Adrenal gland (tissue), 12 donors: Measurements from ENCODE around the gene SERPINB8. TPM values are rescaled to one million over a fixed set of nuclear protein-coding genes. Genes with fewer than 3 reads are reported as not detected.

Source experiments
- DNase-seq, 7 donors: peaks; one replicate each; pipeline ENCODE4 v3.0.0-alpha.2; 2019 to 2020
- H3K27ac ChIP-seq, 5 donors: fragments of 200-600 bp; sonication (generic) in 4 of 5; 1 replicate in 3 of 5; 2 replicates in 2 of 5; pipeline versions ENCODE4 v1.5.1 to v1.8.0; 2016 to 2020; ENCODE audit warnings: mild to moderate bottlenecking in 1 of 5
- H3K27me3 ChIP-seq: fragments of 200-600 bp; 2 replicates; pipeline ENCODE4 v1.8.0; 2021
- H3K36me3 ChIP-seq, 2 donors: fragments of 200-600 bp; replicated peaks in 1 of 2; 1 replicate in 1 of 2; 2 replicates in 1 of 2; pipeline versions ENCODE4 v1.5.1 to v1.8.0; 2018 to 2022
- H3K4me1 ChIP-seq, 2 donors: fragments of 200-600 bp; replicated peaks in 1 of 2; 1 replicate in 1 of 2; 2 replicates in 1 of 2; pipeline versions ENCODE4 v1.5.1 to v1.8.0; 2018 to 2021
- H3K4me3 ChIP-seq, 4 donors: fragments of 200-600 bp; sonication (generic) in 3 of 4; one replicate each; pipeline ENCODE4 v1.5.1; 2016 to 2018
- H3K9me3 ChIP-seq, 3 donors: fragments of 200-600 bp; sonication (generic) in 1 of 3; replicated peaks in 1 of 3; 1 replicate in 2 of 3; 2 replicates in 1 of 3; pipeline versions ENCODE4 v1.5.1 to v1.8.0; 2016 to 2021
- CTCF ChIP-seq, 6 experiments: fragments of 450-650 bp in 4 of 6; fragments of 200-600 bp in 2 of 6; sonication (generic) in 1 of 6; IDR thresholded peaks; 1 replicate in 5 of 6; 2 replicates in 1 of 6; pipeline versions ENCODE4 v1.5.1 to v1.8.0; 2016 to 2021; ENCODE audit warnings: antibody characterized with exemption in 6 of 6, mild to moderate bottlenecking in 2 of 6, moderate library complexity in 1 of 6
- POLR2A ChIP-seq, 2 donors: fragments of 450-650 bp; IDR thresholded peaks; one replicate each; pipeline ENCODE4 v1.6.1; 2017; ENCODE audit warnings: antibody characterized with exemption in 2 of 2, mild to moderate bottlenecking in 2 of 2, moderate library complexity in 1 of 2
- WGBS, 4 donors: extraction: QIAGEN DNeasy Blood & Tissue Kit in 2 of 4; methylation state at CpG; one replicate each; pipeline versions ENCODE4 v1.1.5 to v1.1.7; 2013 to 2017; 5-methylcytosine and 5-hydroxymethylcytosine counted together
- intact Hi-C, 2 donors: fragments of 100-400 bp; cut with DNase I; formaldehyde crosslinking; loops; one replicate each; pipeline versions ENCODE4 v1.14.1 to v1.15.0; 2022 to 2023
- polyA plus RNA-seq, 3 donors: library from polyadenylated mRNA; stranded (reverse); fragments of 200-250 nt in 2 of 3; fragments of 350-450 nt in 1 of 3; fragmentation: Illumina TruSeq in 1 of 3; extraction: RNeasy Lipid Tissue Mini Kit (QIAGEN cat#74804) in 1 of 3; gene quantifications; one replicate each; pipeline ENCODE4 v1.2.3, GENCODE V29; 2013 to 2014
- total RNA-seq, 9 donors: library from RNA; depleted of rRNA in 4 of 9; stranded (reverse); fragments of >200 nt in 4 of 9; fragments of 120-200 nt in 1 of 9; fragmentation: NEBNext Ultra II Directional in 1 of 9; extraction: Animal tissue kit (Norgen Biotek cat#: 25700) in 1 of 9; gene quantifications; one replicate each; pipeline versions ENCODE4 v1.1.0 to v1.2.4, GENCODE V29; 2013 to 2023
- donor health status: healthy with polysubstance abuse.
- donor health status: Bipolar disorder and iron deficiency.
- donor health status: DM: yes; HTN: yes; CAD: no.
- donor health status: DM: no; HTN: no; CAD: no.
- donor health status: DM: no; HTN: no; CAD: no.
- donor health status: DM: yes; HTN: yes; CAD: no.

Gene SERPINB8
- total and polyA plus RNA-seq, 12 donors, result 3.7 to 31.6 (median 10.7) TPM

- TF ChIP-seq POLR2A (IDR thresholded peaks at IDR 0.05) (no peak), CTCF (IDR thresholded peaks at IDR 0.05) (no peak)
- Histone ChIP-seq H3K9me3 (no peaks in the 10 kb centered on the region), H3K36me3 (no peaks in the 10 kb centered on the region), H3K27me3 (peaks cover 8% of the 10 kb centered on the region), H3K4me1 (no peaks in the 10 kb centered on the region), H3K4me3 (no peak overlapping the region), H3K27ac (no peak overlapping the region)
- WGBS, 4 donors, result 50 to 69% (median 62%) methylated on average over 1 of the region's 1 CpG
- DNase-seq, result no peak
- intact Hi-C loops, result no loop called here
These were observed 9.0 kb upstream of the SERPINB8 start for GRCh38 chr18:63960891-63961290.

GRCh38 chr18:63961435-63961980 lies 8.4 kb upstream of the SERPINB8 start:
- 56 to 59% (median 57%) methylated on average over 5 of the region's 5 CpGs for WGBS, 4 donors
- Histone ChIP-seq H3K9me3 (no peaks in the 10 kb centered on the region), H3K36me3 (no peaks in the 10 kb centered on the region), H3K27ac (no peak overlapping the region), H3K4me3 (no peak overlapping the region), H3K4me1 (no peaks in the 10 kb centered on the region), H3K27me3 (peaks cover 2% of the 10 kb centered on the region)
- DNase-seq, result no peak
- intact Hi-C loops, result no loop called here
- TF ChIP-seq POLR2A (IDR thresholded peaks at IDR 0.05) (no peak), CTCF (IDR thresholded peaks at IDR 0.05) (no peak)

GRCh38 chr18:63962137-63962536 lies 7.7 kb upstream of the SERPINB8 start:
- 27 to 48% (median 35%) methylated on average over 1 of the region's 1 CpG for WGBS, 4 donors
- Histone ChIP-seq H3K4me1 (no peaks in the 10 kb centered on the region), H3K36me3 (no peaks in the 10 kb centered on the region), H3K9me3 (no peaks in the 10 kb centered on the region), H3K27ac (no peak overlapping the region), H3K4me3 (no peak overlapping the region), H3K27me3 (no peaks in the 10 kb centered on the region)
- intact Hi-C loops, result no loop called here
- DNase-seq, result no peak
- TF ChIP-seq POLR2A (IDR thresholded peaks at IDR 0.05) (no peak), CTCF (IDR thresholded peaks at IDR 0.05) (no peak)

GRCh38 chr18:63963615-63964256 lies 6.1 kb upstream of the SERPINB8 start:
- Histone ChIP-seq H3K4me1 (peaks cover 0 to 6% of the 10 kb centered on the region in 2 donors), H3K9me3 (no peaks in the 10 kb centered on the region), H3K27me3 (no peaks in the 10 kb centered on the region), H3K27ac (no peak overlapping the region), H3K36me3 (no peaks in the 10 kb centered on the region), H3K4me3 (no peak overlapping the region)
- 17 to 71% (median 41%) methylated on average over 1 of the region's 1 CpG for WGBS, 4 donors
- peak; percentile 36 to 80 (median 64) for DNase-seq
- intact Hi-C loops, result loop anchor here in 1 of 2 donors (2.0 kb wide), 1 partner anchor 15 kb away; no protein-coding TSS in a partner anchor
- TF ChIP-seq CTCF (IDR thresholded peaks at IDR 0.05) (peak; percentile 66 to 85 (median 74)), POLR2A (IDR thresholded peaks at IDR 0.05) (no peak)
